NCI-H82 treated with DMSO at 0.1 percent for 48 hours (cell line): ENCODE data around the gene KRT76.

Experiments used
- DNase-seq: peaks from one replicate; lab custom pipeline; 2025; ENCODE audit not compliant: unreplicated experiment; lab: John Stamatoyannopoulos, UW

KRT76 gene

DNA sequence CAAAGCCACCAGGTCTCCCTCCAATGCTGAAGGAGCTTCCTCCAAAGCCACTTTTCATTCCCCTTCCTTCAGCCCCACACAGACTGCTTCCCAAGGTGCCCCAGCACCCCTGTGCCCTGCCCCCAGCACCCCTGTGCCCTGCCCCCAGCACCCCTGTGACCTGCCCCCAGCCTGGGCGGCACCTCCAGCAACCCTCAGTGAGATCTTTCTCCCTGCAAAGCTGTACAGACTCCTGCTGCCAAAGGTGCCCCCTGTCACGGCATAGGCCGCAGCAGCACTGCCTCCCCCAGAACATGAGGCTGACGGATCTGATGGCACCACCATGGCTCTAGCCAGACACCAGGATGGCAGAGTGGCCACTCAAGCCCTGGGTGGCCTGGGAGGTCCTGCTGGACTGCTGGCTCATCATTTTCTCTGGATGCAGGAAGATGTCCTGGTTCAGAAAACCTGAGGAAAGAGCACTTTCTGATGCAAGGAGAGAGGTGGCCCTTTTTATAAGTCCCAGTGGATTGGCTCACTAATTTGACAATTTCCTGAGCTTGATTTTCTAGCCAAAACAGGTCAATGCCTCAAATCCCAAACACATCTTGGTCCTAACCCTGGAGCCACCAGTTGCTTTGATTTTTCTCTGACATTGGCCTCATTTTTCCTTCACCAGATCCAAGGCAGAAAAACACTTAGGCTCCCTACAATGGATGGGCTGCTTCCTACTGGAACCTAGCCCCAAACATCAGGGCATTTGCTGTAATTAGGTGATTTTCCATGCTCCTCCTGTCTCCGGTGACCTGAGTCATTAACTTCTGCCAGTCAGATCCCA lies 41.1 kb downstream of the KRT76 start:
- DNase-seq = no peak

DNA sequence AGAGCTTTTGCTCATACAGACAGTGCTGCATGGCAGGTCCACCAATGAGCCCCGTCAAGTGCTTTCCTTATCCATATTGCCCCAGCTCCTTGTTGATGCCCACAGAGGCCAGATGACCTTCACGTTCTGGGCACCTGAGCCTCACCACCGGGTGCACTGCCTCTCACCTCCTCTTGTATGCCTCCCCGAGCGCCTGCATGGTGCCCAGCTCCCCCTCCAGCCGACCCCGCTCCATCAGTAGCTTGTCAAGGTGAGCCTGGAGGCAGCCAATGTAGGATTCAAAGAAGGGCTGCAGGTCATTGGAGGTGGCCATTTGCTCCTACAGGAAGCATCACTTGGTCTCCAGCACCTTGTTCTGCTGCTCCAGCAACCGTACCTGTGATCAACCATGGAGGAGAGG lies 42.0 kb downstream of the KRT76 start:
- no peak for DNase-seq

DNA sequence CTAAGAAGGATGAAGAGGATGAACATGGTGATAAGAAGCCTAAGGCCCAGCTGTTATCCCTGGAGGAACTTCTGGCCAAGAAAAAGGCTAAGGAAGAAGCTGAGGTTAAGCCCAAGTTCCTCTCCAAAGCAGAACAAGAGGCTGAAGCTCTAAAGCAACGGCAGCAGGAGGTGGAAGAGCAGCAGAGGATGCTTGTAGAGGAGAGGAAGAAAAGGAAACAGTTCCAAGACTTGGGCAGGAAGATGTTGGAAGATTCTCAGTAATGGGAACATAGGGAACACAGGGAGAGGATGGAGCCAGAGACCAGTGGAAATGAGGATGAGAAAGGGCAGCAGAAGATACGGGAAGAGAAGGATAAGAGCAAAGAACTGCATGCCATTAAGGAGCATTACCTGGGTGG lies 46.4 kb downstream of the KRT76 start:
- DNase-seq = no peak

DNA sequence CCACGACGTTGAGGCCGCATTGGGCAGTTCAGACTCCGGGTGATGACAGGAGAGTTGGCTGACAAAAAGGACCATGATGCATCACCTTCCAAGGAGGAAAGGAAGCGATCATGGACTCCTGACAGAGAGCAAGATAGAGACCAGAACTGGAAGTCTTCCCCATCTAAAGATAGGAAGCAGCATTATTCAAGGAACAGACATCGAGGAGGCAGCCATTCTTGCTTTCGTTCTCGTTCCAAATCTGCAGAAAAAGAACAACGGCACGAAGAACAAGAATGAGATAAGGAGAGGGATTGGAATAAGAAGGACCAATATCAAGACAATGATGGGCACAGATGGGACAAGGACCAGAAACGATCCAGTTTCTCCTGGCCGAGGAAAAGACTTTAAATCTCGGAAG lies 46.8 kb downstream of the KRT76 start:
- no peak for DNase-seq

DNA sequence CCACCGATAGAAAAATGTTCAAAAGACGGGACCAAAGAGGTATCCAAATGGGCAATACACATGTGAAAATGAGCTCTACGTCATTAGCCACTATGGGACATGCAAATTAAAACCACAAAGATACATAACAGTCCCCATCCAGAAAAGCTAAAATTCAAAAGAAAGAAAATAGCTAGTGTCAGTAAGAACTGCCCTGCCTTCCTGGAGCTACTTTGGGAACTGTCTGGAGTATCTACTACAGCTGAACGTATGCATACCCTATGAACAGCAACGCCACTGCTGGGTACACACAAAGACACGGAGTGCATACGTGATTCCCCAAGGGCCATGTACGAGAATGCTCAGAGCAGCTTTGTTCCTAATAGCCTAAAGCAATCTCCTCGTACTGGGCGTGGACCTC lies 48.0 kb downstream of the KRT76 start:
- DNase-seq = no peak

DNA sequence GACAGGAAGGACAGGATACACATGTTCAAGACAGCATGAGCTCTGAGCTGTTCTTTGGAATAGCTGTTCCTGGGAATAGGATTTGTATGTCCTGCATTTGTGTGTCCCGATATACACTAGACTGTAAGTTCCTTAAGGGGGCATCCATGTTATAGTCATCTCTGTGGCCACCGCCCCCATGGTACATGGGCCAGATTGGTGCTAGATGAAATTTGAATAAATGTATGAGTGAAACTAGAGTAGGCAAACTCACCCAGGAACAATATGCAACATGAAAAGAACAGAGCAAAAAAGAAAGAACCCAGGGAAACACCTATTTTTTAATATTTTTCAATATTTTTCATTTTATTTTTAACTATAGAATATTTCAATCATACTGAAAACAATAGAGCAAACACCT lies 48.8 kb downstream of the KRT76 start:
- no peak for DNase-seq

DNA sequence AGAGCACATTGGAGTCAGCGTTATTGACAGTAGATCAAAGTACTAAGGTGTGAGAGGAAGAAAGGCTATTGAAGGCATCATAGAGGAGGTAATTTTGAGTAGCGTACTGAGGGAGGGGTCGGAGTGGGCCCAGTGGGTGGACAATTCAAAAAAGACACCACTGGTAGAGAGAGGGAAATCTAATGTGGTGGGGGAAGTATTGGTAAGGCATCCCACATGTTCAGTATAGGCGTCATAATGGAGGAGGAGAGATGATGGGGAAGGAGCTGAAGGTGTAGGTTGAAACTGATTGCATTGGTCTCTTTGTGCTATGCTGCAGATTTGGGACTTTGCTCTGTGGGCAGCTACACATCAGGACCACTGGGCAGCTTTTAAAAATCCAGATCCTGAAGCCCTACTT lies 50.1 kb downstream of the KRT76 start:
- DNase-seq = no peak

DNA sequence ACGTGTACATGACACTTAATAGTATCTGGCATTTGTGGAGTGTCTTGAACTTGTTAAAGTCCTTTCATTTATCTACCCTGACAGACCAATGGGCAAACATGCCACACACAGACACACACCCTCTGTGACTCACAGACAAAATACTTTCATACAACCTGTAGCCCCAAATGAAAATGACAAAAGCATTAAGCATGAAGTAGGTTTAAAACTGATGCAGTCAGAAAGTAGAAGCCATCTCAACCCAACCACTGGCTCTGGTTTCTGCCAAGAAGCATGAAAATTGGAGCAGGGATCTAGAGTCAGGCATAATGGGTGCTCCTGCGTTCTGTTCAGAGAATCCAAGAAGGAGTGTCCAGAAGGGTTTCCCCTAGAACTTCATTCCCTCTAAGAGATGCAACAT lies 50.7 kb downstream of the KRT76 start:
- DNase-seq = no peak

DNA sequence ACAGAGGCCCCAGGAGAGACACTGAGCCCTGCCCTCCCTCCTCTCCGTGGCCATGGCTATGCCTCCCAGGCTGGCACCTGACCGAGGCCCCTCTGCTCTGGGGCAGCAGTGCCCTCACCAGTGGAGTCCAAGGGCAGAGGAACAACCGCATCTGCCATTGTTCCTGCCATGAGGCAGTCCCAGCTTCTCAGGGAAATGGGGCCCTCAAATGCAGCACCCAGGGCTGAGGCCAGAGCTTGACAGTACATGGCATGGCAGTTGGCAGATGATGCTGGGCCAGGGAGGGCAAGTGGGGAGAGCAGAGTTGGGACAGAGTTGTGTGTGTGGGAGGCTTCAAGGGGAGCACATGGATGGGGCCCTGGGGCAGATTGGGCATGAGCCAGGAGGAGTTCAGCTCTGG lies 52.8 kb downstream of the KRT76 start:
- DNase-seq = no peak

DNA sequence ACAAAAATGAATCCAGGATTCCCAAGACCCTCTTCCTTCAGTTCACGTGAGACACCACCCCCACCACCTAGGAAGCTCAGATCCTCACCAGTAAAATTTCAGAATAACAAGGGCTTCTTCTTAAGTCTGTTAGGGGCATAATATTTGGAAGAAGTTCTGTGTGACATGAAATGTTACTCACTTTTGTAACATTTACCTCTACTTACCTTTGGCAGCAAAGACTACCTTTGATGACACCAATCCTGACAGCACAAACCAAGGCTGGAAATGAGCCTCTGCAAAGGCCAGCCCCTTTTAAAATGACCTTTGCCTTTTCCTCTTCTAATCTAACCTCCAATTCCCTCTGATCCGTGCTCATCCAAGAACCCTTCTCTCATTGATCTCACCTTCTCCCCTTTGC lies 54.5 kb downstream of the KRT76 start:
- no peak for DNase-seq

DNA sequence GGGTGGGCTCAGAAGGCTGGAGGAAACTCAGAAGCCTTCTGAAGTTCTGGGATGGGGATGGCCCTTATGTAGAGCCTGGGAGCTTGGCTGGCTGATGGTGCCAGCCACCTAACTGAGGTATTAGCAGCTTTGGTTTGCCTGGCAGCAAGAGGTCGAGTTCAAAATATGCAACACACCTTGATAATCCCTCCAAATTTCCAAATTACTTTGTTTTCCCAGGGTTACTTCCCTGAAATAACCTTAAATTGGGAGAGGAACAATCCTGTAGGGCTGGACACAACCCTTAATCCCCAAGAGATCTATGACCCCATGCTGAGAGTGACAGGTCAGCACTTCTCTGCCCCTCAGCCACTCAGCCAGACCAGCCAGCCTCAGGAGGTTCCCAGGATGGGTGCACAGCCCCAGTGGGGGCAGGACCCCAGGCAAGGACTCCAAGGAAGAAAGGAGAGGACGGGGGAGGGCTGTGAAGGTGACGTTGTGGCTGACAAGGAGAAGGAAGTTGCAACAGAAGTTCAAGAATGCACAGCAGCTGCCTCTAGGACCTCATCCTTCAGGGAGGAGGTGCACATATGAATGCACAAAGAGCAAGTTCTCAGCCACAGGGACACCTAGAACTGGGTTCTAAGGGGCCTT lies 55.2 kb downstream of the KRT76 start:
- DNase-seq = no peak

DNA sequence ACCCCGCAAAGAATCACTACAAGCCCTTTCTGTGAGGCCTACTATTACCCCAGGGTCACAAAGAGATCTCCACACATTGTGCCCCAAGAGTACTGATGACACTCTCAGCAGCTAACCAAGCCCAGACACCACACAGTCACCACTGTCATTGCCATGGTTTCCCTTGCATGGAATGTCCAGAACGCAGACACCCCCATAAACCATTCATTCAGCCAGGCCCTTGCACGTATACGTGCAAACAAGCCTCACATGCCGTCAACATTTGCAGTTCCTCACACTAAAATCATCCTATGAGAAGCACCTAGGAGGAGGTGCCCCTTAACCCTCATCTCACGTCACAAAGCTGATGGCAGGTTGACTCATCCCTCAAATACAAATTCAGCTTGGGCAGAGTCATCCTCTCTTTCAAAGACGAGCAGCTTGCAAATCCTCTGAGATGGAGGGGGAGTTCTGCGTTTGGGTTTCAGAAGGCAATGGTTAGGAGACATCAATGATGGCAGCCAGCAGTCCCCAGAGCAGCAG lies 56.7 kb downstream of the KRT76 start:
- no peak for DNase-seq
